PFSK-1 (cell line): ENCODE measurements around the gene ALG5.

Experiments used
- FOXP2 ChIP-seq: optimal IDR thresholded peaks from 2 replicates; pipeline ENCODE3; 2011; ENCODE audit warnings: borderline replicate concordance, control low read depth, inconsistent platforms; ENCODE audit not compliant: insufficient read depth; ENCODE audit errors: extremely low read length, extremely low read depth
- POLR2AphosphoS5 ChIP-seq: IDR thresholded peaks from 2 replicates; pipeline ENCODE4 v1.6.1; 2012; ENCODE audit warnings: low read depth, mild to moderate bottlenecking, control low read depth, low read length, moderate library complexity
- REST ChIP-seq, 2 experiments: IDR thresholded peaks; 2 replicates each; pipeline versions ENCODE4 v1.6.1 to v1.8.0; 2011 to 2012; ENCODE audit warnings: low read depth in 2 of 2, low read length in 2 of 2, control low read depth in 1 of 2, inconsistent platforms in 1 of 2, mild to moderate bottlenecking in 1 of 2, moderate library complexity in 1 of 2; ENCODE audit not compliant: insufficient read depth in 1 of 2
- SIN3A ChIP-seq: IDR thresholded peaks from 2 replicates; pipeline ENCODE4 v1.6.1; 2012; ENCODE audit warnings: mild to moderate bottlenecking, low read length, moderate library complexity, borderline replicate concordance; ENCODE audit not compliant: insufficient read depth
- TAF1 ChIP-seq: IDR thresholded peaks from 2 replicates; pipeline ENCODE4 v1.6.1; 2012; ENCODE audit warnings: low read length, control low read depth, borderline replicate concordance; ENCODE audit not compliant: insufficient read depth

GRCh38 chr13:36912973-36913372 lies 86.2 kb downstream of the ALG5 start:
- TF ChIP-seq TAF1 (no peak), SIN3A (no peak), REST (IDR thresholded peaks at IDR 0.05; ENCODE audit: insufficient read depth in 1 of 2, low read depth in 2 of 2, low read length in 2 of 2) (no peak), POLR2AphosphoS5 (no peak), FOXP2 (no peak)
